HG02981 (cell line): ENCODE data around the gene BCL2L11.
A peak's percentile ranks its signal among the peaks of the same experiment; 100 is the strongest.

Experiments
- ATAC-seq: cut with Tn5 transposase; IDR thresholded peaks from one replicate; pipeline ENCODE4 v1.9.1; 2021; ENCODE audit warnings: mild to moderate bottlenecking, moderate library complexity; ENCODE audit not compliant: unreplicated experiment

BCL2L11 gene

GRCh38 chr2:111142101-111142500, 21.4 kb downstream of the BCL2L11 start:
- ATAC-seq = no peak

- ATAC-seq = no peak
These were observed 22.6 kb downstream of the BCL2L11 start for GRCh38 chr2:111143107-111143842.

GRCh38 chr2:111143843-111144198, 23.1 kb downstream of the BCL2L11 start:
- ATAC-seq = no peak

- ATAC-seq = no peak
These were observed 24.5 kb downstream of the BCL2L11 start for GRCh38 chr2:111145103-111145760.

GRCh38 chr2:111145951-111146350, 25.2 kb downstream of the BCL2L11 start:
- no peak for ATAC-seq

- no peak for ATAC-seq
These were observed 27.6 kb downstream of the BCL2L11 start for GRCh38 chr2:111148225-111148873.

- ATAC-seq = no peak
These were observed 28.2 kb downstream of the BCL2L11 start for GRCh38 chr2:111148925-111149324.

- no peak for ATAC-seq
These were observed 29.3 kb downstream of the BCL2L11 start for GRCh38 chr2:111149882-111150455.

GRCh38 chr2:111154758-111155157, 34.0 kb downstream of the BCL2L11 start:
- no peak for ATAC-seq

GRCh38 chr2:111155610-111156009, 34.9 kb downstream of the BCL2L11 start:
- no peak for ATAC-seq

- ATAC-seq = no peak
These were observed 35.8 kb downstream of the BCL2L11 start for GRCh38 chr2:111156529-111156928.

GRCh38 chr2:111157071-111157661, 36.5 kb downstream of the BCL2L11 start:
- peak; percentile 45 for ATAC-seq

- peak; percentile 65 for ATAC-seq
These were observed 37.1 kb downstream of the BCL2L11 start for GRCh38 chr2:111157798-111158197.

- ATAC-seq = no peak
These were observed 38.9 kb downstream of the BCL2L11 start for GRCh38 chr2:111159641-111160040.

- no peak for ATAC-seq
These were observed 40.0 kb downstream of the BCL2L11 start for GRCh38 chr2:111160758-111161157.

GRCh38 chr2:111161971-111162370, 41.3 kb downstream of the BCL2L11 start:
- ATAC-seq = no peak

GRCh38 chr2:111162718-111163331, 42.1 kb downstream of the BCL2L11 start:
- no peak for ATAC-seq

- no peak for ATAC-seq
These were observed 43.4 kb downstream of the BCL2L11 start for GRCh38 chr2:111164078-111164477.

- ATAC-seq = no peak
These were observed 44.4 kb downstream of the BCL2L11 start for GRCh38 chr2:111165084-111165483.

- ATAC-seq = no peak
These were observed 45.4 kb downstream of the BCL2L11 start for GRCh38 chr2:111166115-111166514.
